SK-N-SH treated with all-trans-retinoic acid at 6 μM for 48 hours (cell line): ENCODE data around the gene NME7.
A peak's percentile ranks its signal among the peaks of the same experiment; 100 is the strongest.

Experiments
- ATAC-seq: fragments of 200-7000 bp; cut with Tn5 transposase; 3 replicates; pipeline ENCODE4 v1.9.1; 2020; ENCODE audit warnings: mild to moderate bottlenecking, moderate library complexity
- BACH2 ChIP-seq: fragments of 250-450 bp; sonication (Bioruptor Pico); IDR thresholded peaks from 2 replicates; pipeline ENCODE4 v1.9.0; 2021; ENCODE audit warnings: mild to moderate bottlenecking, borderline replicate concordance
- CSDC2 ChIP-seq: fragments of 250-450 bp; sonication (Bioruptor Pico); IDR thresholded peaks from 2 replicates; pipeline ENCODE4 v1.5.0; 2020; ENCODE audit warnings: mild to moderate bottlenecking, moderate library complexity
- ESRRG ChIP-seq: fragments of 250-450 bp; sonication (Bioruptor Pico); IDR thresholded peaks from 2 replicates; pipeline ENCODE4 v1.6.1; 2021; ENCODE audit warnings: mild to moderate bottlenecking
- GLIS3 ChIP-seq: fragments of 250-450 bp; sonication (Bioruptor Pico); IDR thresholded peaks from 2 replicates; pipeline ENCODE4 v1.5.0; 2020; ENCODE audit warnings: mild to moderate bottlenecking, moderate library complexity
- ISL1 ChIP-seq: fragments of 250-450 bp; sonication (Bioruptor Pico); IDR thresholded peaks from 2 replicates; pipeline ENCODE4 v2.1.2; 2022; ENCODE audit warnings: mild to moderate bottlenecking, moderate library complexity
- POU6F1 ChIP-seq: fragments of 250-450 bp; sonication (Bioruptor Pico); IDR thresholded peaks from 2 replicates; pipeline ENCODE4 v1.8.0; 2021; ENCODE audit warnings: low read depth, mild to moderate bottlenecking, moderate library complexity, borderline replicate concordance
- PPARA ChIP-seq: fragments of 250-450 bp; sonication (Bioruptor Pico); IDR thresholded peaks from 2 replicates; pipeline ENCODE4 v1.5.0; 2020; ENCODE audit warnings: mild to moderate bottlenecking, borderline replicate concordance
- RARB ChIP-seq: fragments of 250-450 bp; sonication (Bioruptor Pico); IDR thresholded peaks from 2 replicates; pipeline ENCODE4 v1.8.0; 2021; ENCODE audit warnings: mild to moderate bottlenecking, moderate library complexity
- SNAI2 ChIP-seq: fragments of 250-450 bp; sonication (Bioruptor Pico); IDR thresholded peaks from 2 replicates; pipeline ENCODE4 v1.5.0; 2020; ENCODE audit warnings: mild to moderate bottlenecking, moderate library complexity
- TCF4 ChIP-seq: fragments of 250-450 bp; sonication (Bioruptor Pico); IDR thresholded peaks from 2 replicates; pipeline ENCODE4 v1.8.0; 2021; ENCODE audit warnings: mild to moderate bottlenecking, moderate library complexity, borderline replicate concordance
- TOX ChIP-seq: fragments of 250-450 bp; sonication (Bioruptor Pico); IDR thresholded peaks from 2 replicates; pipeline ENCODE4 v1.8.0; 2021; ENCODE audit warnings: mild to moderate bottlenecking, moderate library complexity, borderline replicate concordance
- ZC3H10 ChIP-seq: fragments of 250-450 bp; sonication (Bioruptor Pico); IDR thresholded peaks from 2 replicates; pipeline ENCODE4 v1.5.1; 2021; ENCODE audit warnings: mild to moderate bottlenecking, moderate library complexity
- ZFP3 ChIP-seq: fragments of 250-450 bp; sonication (Bioruptor Pico); IDR thresholded peaks from 2 replicates; pipeline ENCODE4 v1.5.0; 2020; ENCODE audit warnings: mild to moderate bottlenecking, moderate library complexity
- ZNF565 ChIP-seq: fragments of 450-650 bp; formaldehyde crosslinking; conservative IDR thresholded peaks from 2 replicates; pipeline ENCODE4 v1.5.0; 2020; ENCODE audit warnings: low read depth, mild to moderate bottlenecking, moderate library complexity
- ZNF8 ChIP-seq: fragments of 450-650 bp; formaldehyde crosslinking; IDR thresholded peaks from 2 replicates; pipeline ENCODE4 v1.5.0; 2020; ENCODE audit warnings: mild to moderate bottlenecking, moderate library complexity
- TF ChIP-seq, protein P1 (sequence below): fragments of 250-450 bp; sonication (Bioruptor Pico); IDR thresholded peaks from 2 replicates; pipeline ENCODE4 v1.5.0; 2020; ENCODE audit warnings: mild to moderate bottlenecking, moderate library complexity
- TF ChIP-seq, protein P2 (sequence below): fragments of 250-450 bp; sonication (Bioruptor Pico); IDR thresholded peaks from 2 replicates; pipeline ENCODE4 v1.5.1; 2021; ENCODE audit warnings: mild to moderate bottlenecking, moderate library complexity
- TF ChIP-seq, protein P3 (sequence below): fragments of 250-450 bp; sonication (Bioruptor Pico); IDR thresholded peaks from 2 replicates; pipeline ENCODE4 v1.5.1; 2020; ENCODE audit warnings: low read depth, mild to moderate bottlenecking, moderate library complexity
- TF ChIP-seq, protein P4 (sequence below): fragments of 250-450 bp; sonication (Bioruptor Pico); IDR thresholded peaks from 2 replicates; pipeline ENCODE4 v1.8.0; 2020; ENCODE audit warnings: mild to moderate bottlenecking, moderate library complexity, borderline replicate concordance

The NME7 gene

DNA sequence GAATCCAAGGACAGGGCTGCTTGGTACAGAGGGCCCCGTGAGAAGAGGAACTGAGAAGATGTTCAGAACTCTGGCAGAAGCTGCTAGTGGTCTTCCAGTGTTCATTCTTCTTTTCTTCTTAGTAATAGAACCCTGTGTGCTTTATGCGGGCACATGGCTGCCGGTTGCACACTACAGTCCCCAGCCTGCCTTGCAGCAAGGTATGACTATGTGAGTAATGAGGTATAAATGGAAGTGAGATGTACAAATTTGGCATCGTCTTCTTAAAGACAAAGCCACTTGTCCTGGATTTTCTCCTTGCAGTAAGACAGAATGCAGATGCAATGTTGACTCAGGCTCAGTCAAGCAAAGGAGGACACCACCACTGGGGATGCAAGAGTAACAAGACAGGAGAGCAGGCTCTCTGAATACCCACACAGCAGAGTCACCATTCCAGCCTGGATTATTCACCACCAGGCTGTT, 276.1 kb downstream of the NME7 start:
- TF ChIP-seq ZC3H10 (CRISPR knock-in tag) (no peak), ESRRG (CRISPR knock-in tag) (no peak), PPARA (no peak), RARB (CRISPR knock-in tag) (no peak), ZNF8 (CRISPR knock-in tag) (no peak), SNAI2 (no peak), ZNF565 (CRISPR knock-in tag) (no peak), ZFP3 (CRISPR knock-in tag) (no peak), POU6F1 (no peak), BACH2 (CRISPR knock-in tag) (no peak), TOX (CRISPR knock-in tag) (no peak), GLIS3 (no peak), CSDC2 (no peak)
- TF ChIP-seq, protein P1, sequence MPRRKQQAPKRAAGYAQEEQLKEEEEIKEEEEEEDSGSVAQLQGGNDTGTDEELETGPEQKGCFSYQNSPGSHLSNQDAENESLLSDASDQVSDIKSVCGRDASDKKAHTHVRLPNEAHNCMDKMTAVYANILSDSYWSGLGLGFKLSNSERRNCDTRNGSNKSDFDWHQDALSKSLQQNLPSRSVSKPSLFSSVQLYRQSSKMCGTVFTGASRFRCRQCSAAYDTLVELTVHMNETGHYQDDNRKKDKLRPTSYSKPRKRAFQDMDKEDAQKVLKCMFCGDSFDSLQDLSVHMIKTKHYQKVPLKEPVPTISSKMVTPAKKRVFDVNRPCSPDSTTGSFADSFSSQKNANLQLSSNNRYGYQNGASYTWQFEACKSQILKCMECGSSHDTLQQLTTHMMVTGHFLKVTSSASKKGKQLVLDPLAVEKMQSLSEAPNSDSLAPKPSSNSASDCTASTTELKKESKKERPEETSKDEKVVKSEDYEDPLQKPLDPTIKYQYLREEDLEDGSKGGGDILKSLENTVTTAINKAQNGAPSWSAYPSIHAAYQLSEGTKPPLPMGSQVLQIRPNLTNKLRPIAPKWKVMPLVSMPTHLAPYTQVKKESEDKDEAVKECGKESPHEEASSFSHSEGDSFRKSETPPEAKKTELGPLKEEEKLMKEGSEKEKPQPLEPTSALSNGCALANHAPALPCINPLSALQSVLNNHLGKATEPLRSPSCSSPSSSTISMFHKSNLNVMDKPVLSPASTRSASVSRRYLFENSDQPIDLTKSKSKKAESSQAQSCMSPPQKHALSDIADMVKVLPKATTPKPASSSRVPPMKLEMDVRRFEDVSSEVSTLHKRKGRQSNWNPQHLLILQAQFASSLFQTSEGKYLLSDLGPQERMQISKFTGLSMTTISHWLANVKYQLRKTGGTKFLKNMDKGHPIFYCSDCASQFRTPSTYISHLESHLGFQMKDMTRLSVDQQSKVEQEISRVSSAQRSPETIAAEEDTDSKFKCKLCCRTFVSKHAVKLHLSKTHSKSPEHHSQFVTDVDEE: no peak
- TF ChIP-seq, protein P2, sequence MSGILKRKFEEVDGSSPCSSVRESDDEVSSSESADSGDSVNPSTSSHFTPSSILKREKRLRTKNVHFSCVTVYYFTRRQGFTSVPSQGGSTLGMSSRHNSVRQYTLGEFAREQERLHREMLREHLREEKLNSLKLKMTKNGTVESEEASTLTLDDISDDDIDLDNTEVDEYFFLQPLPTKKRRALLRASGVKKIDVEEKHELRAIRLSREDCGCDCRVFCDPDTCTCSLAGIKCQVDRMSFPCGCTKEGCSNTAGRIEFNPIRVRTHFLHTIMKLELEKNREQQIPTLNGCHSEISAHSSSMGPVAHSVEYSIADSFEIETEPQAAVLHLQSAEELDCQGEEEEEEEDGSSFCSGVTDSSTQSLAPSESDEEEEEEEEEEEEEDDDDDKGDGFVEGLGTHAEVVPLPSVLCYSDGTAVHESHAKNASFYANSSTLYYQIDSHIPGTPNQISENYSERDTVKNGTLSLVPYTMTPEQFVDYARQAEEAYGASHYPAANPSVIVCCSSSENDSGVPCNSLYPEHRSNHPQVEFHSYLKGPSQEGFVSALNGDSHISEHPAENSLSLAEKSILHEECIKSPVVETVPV (CRISPR knock-in tag): no peak
- ATAC-seq: peak; percentile 44

- ATAC-seq: no peak
- TF ChIP-seq, protein P3, sequence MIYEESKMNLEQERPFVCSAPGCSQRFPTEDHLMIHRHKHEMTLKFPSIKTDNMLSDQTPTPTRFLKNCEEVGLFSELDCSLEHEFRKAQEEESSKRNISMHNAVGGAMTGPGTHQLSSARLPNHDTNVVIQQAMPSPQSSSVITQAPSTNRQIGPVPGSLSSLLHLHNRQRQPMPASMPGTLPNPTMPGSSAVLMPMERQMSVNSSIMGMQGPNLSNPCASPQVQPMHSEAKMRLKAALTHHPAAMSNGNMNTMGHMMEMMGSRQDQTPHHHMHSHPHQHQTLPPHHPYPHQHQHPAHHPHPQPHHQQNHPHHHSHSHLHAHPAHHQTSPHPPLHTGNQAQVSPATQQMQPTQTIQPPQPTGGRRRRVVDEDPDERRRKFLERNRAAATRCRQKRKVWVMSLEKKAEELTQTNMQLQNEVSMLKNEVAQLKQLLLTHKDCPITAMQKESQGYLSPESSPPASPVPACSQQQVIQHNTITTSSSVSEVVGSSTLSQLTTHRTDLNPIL (CRISPR knock-in tag): no peak
- TF ChIP-seq ZNF565 (CRISPR knock-in tag) (no peak), ZFP3 (CRISPR knock-in tag) (no peak), RARB (CRISPR knock-in tag) (no peak), PPARA (no peak), ZNF8 (CRISPR knock-in tag) (no peak)
- TF ChIP-seq, protein P1: no peak
- TF ChIP-seq, protein P4, sequence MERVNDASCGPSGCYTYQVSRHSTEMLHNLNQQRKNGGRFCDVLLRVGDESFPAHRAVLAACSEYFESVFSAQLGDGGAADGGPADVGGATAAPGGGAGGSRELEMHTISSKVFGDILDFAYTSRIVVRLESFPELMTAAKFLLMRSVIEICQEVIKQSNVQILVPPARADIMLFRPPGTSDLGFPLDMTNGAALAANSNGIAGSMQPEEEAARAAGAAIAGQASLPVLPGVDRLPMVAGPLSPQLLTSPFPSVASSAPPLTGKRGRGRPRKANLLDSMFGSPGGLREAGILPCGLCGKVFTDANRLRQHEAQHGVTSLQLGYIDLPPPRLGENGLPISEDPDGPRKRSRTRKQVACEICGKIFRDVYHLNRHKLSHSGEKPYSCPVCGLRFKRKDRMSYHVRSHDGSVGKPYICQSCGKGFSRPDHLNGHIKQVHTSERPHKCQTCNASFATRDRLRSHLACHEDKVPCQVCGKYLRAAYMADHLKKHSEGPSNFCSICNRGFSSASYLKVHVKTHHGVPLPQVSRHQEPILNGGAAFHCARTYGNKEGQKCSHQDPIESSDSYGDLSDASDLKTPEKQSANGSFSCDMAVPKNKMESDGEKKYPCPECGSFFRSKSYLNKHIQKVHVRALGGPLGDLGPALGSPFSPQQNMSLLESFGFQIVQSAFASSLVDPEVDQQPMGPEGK (CRISPR knock-in tag): no peak
- TF ChIP-seq, all 23 proteins: peak for 0
Observed at GRCh38 chr1:169090900-169091311, 276.7 kb downstream of the NME7 start.

DNA sequence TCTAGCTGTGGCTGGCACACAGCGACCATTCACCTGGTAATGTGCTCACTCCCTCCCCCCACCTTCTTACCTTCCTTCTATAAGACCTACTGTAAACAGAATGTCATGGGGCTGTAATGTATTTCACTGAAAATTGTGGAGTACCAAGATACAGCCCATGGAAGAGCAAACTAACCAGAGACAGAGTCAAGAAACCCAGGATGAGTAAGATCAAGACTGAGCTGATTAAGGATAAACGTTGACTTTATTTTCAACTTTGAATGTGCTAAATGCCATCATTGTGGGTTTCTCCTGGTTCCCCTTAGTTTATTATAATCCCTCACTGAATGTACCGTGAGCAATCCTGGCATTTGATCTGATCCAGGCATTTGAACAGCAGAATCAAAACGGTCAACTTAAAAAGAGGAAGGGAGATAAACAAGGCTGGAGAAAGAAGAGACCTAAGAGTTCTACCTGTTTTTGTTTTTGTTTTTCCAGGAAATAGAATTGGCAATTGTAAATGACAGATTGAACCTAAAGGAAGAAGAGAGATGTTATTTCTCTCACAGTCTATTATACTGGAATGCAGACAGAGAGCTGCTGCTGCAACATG, 277.2 kb downstream of the NME7 start:
- no peak for ATAC-seq

More for the DNA sequence above, 277.2 kb downstream of the NME7 start:
- TF ChIP-seq ISL1 (CRISPR knock-in tag) (no peak), TCF4 (CRISPR knock-in tag) (no peak)
- TF ChIP-seq, all 23 proteins: peak for 0
